Measurements from ENCODE around the gene NRF1. TPM values are rescaled to one million over a fixed set of nuclear protein-coding genes. Genes with fewer than 3 reads are reported as not detected.
A peak's percentile ranks its signal among the peaks of the same experiment; 100 is the strongest.

The NRF1 gene
- total and polyA plus RNA-seq, 10 donors = 6.7 to 27.9 (median 20.9) TPM

- 94 to 96% (median 95%) methylated on average over 5 of the region's 5 CpGs for WGBS, 5 donors
- no peaks in the 10 kb centered on the region for H3K4me1 ChIP-seq
- H3K27me3 ChIP-seq (replicated peaks in 1 of 7) = no peaks in the 10 kb centered on the region
- DNase-seq = no peak
- H3K9me3 ChIP-seq = no peaks in the 10 kb centered on the region
- no peak for TF ChIP-seq POLR2A (IDR thresholded peaks at IDR 0.05)
- TF ChIP-seq CTCF (IDR thresholded peaks at IDR 0.05 in 8 of 11, conservative IDR thresholded peaks at IDR 0.05 in 3 of 11) = no peak
- TF ChIP-seq POLR2AphosphoS5 (IDR thresholded peaks at IDR 0.05) = no peak
- peaks cover 0 to 53% (median 27%) of the 10 kb centered on the region in 6 donors for H3K36me3 ChIP-seq
- intact Hi-C loops (cut with DNase I; ENCODE audit: low total_unique reads) = no loop called here
- no peak overlapping the region for H3K27ac ChIP-seq
- H3K4me3 ChIP-seq = no peak overlapping the region
Observed at GRCh38 chr7:129757991-129758390, 146.5 kb downstream of the NRF1 start.

GRCh38 chr7:129762387-129762969 lies 151.0 kb downstream of the NRF1 start:
- H3K4me3 ChIP-seq = no peak overlapping the region
- intact Hi-C loops (cut with DNase I; ENCODE audit: low total_unique reads) = no loop called here
- no peaks in the 10 kb centered on the region for H3K9me3 ChIP-seq
- H3K27me3 ChIP-seq (replicated peaks in 1 of 7) = no peaks in the 10 kb centered on the region
- DNase-seq = no peak
- TF ChIP-seq POLR2A (IDR thresholded peaks at IDR 0.05) (no peak), CTCF (IDR thresholded peaks at IDR 0.05 in 8 of 11, conservative IDR thresholded peaks at IDR 0.05 in 3 of 11) (no peak), POLR2AphosphoS5 (IDR thresholded peaks at IDR 0.05) (peak in 1 of 3 donors; percentile 14)
- H3K36me3 ChIP-seq = peaks cover 0 to 8% (median under 1%) of the 10 kb centered on the region in 6 donors
- 92 to 96% (median 93%) methylated on average over 24 to 52 of the region's 52 CpGs for WGBS, 5 donors
- H3K4me1 ChIP-seq = no peaks in the 10 kb centered on the region
- no peak overlapping the region for H3K27ac ChIP-seq

- H3K9me3 ChIP-seq = no peaks in the 10 kb centered on the region
- no peak overlapping the region for H3K27ac ChIP-seq
- no peaks in the 10 kb centered on the region for H3K36me3 ChIP-seq
- H3K27me3 ChIP-seq (replicated peaks in 1 of 7) = no peaks in the 10 kb centered on the region
- H3K4me1 ChIP-seq = no peaks in the 10 kb centered on the region
- DNase-seq = no peak
- H3K4me3 ChIP-seq = no peak overlapping the region
- no peak for TF ChIP-seq POLR2A (IDR thresholded peaks at IDR 0.05)
- no peak for TF ChIP-seq CTCF (IDR thresholded peaks at IDR 0.05 in 8 of 11, conservative IDR thresholded peaks at IDR 0.05 in 3 of 11)
- no peak for TF ChIP-seq POLR2AphosphoS5 (IDR thresholded peaks at IDR 0.05)
- intact Hi-C loops (cut with DNase I; ENCODE audit: low total_unique reads) = no loop called here
- 80 to 90% (median 82%) methylated on average over 7 of the region's 7 CpGs for WGBS, 5 donors
Observed at GRCh38 chr7:129764247-129765084, 152.9 kb downstream of the NRF1 start.

- Histone ChIP-seq H3K4me3 (no peak overlapping the region), H3K9me3 (no peaks in the 10 kb centered on the region), H3K36me3 (no peaks in the 10 kb centered on the region), H3K4me1 (no peaks in the 10 kb centered on the region), H3K27ac (no peak overlapping the region), H3K27me3 (replicated peaks in 1 of 7) (no peaks in the 10 kb centered on the region)
- DNase-seq = no peak
- TF ChIP-seq POLR2AphosphoS5 (IDR thresholded peaks at IDR 0.05) = no peak
- no peak for TF ChIP-seq CTCF (IDR thresholded peaks at IDR 0.05 in 8 of 11, conservative IDR thresholded peaks at IDR 0.05 in 3 of 11)
- no peak for TF ChIP-seq POLR2A (IDR thresholded peaks at IDR 0.05)
- intact Hi-C loops (cut with DNase I; ENCODE audit: low total_unique reads) = no loop called here
- WGBS, 5 donors = 84 to 100% (median 90%) methylated on average over 2 to 3 of the region's 3 CpGs
Observed at GRCh38 chr7:129765352-129765751, 153.8 kb downstream of the NRF1 start.
